Measurements from ENCODE around the gene DSCAML1. TPM values are rescaled to one million over a fixed set of nuclear protein-coding genes. Genes with fewer than 3 reads are reported as not detected.

The DSCAML1 gene
- total and polyA plus RNA-seq, 3 donors from 2014 or later = 1.6 to 6.1 (median 3.0) TPM

DNA sequence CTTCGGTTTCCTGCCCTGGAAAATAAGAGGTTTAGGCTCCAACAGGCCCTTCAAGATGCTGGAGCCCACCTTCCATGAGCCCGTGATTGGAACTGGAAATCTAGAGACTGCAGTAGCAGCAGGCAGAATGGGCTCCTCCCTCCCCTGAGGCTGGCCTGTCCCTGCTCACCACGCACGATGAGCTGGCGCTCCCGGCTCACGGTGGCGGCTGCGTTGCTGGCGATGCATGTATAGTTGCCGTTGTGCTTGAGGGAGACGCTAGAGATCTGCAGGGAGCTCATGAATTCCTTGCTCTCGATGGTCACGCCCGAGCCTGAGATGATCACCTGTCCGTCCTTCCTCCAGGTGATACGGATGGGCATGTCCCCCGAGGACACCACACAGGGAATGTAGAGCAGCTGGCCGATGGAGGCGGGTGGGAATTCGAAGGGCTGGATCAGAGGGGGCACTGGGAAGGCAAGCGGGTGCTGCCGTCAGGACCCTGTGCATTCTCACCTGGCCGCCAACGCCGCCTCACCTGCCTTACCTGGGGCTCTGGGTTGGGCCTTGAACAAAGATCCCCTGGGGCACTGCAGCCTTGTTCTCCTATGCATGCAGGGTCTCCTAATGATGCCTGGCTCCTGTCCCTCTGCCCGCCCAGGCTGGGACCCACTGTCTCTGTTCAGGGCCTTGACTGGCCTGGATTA lies 291.6 kb downstream of the DSCAML1 start:
- intact Hi-C loops (cut with DNase I; ENCODE audit: low total_unique reads) = no loop called here
- H3K36me3 ChIP-seq (ENCODE audit: low read depth, missing control alignments) = no peaks in the 10 kb centered on the region
- no peaks in the 10 kb centered on the region for H3K9me3 ChIP-seq
- TF ChIP-seq POLR2A (IDR thresholded peaks at IDR 0.05) = no peak
- TF ChIP-seq, protein P1, sequence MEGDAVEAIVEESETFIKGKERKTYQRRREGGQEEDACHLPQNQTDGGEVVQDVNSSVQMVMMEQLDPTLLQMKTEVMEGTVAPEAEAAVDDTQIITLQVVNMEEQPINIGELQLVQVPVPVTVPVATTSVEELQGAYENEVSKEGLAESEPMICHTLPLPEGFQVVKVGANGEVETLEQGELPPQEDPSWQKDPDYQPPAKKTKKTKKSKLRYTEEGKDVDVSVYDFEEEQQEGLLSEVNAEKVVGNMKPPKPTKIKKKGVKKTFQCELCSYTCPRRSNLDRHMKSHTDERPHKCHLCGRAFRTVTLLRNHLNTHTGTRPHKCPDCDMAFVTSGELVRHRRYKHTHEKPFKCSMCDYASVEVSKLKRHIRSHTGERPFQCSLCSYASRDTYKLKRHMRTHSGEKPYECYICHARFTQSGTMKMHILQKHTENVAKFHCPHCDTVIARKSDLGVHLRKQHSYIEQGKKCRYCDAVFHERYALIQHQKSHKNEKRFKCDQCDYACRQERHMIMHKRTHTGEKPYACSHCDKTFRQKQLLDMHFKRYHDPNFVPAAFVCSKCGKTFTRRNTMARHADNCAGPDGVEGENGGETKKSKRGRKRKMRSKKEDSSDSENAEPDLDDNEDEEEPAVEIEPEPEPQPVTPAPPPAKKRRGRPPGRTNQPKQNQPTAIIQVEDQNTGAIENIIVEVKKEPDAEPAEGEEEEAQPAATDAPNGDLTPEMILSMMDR (IDR thresholded peaks at IDR 0.05) = no peak
- H3K4me1 ChIP-seq = no peaks in the 10 kb centered on the region
- whole genome bisulfite sequencing, 2 donors = 94 to 100% methylated on average over 12 to 27 of the region's 27 CpGs
- H3K27ac ChIP-seq = no peak overlapping the region
- no peaks in the 10 kb centered on the region for H3K27me3 ChIP-seq
- no peak overlapping the region for H3K4me3 ChIP-seq
- DNase-seq = no peak

DNA sequence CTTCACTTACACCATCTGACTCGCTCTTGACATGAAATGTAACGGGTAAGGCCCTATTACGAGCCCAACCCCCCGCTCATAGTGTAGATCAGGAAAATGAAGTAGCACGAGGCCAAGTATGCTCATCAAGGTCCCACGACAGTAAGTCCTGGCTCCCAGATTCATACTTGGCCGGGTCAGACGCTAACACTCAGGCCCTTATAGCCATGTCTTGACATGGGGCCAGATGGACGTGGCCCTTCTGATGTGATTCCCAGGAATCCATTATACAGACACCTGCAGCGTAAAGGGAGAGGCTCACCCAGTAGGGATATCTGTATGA lies 294.3 kb downstream of the DSCAML1 start:
- Histone ChIP-seq H3K4me1 (no peaks in the 10 kb centered on the region), H3K27me3 (no peaks in the 10 kb centered on the region), H3K27ac (no peak overlapping the region), H3K4me3 (no peak overlapping the region), H3K36me3 (ENCODE audit: low read depth, missing control alignments) (no peaks in the 10 kb centered on the region), H3K9me3 (no peaks in the 10 kb centered on the region)
- no peak for TF ChIP-seq POLR2A (IDR thresholded peaks at IDR 0.05)
- TF ChIP-seq, protein P1 (IDR thresholded peaks at IDR 0.05) = no peak
- no peak for DNase-seq
- intact Hi-C loops (cut with DNase I; ENCODE audit: low total_unique reads) = no loop called here
- WGBS, 2 donors = 90 to 95% methylated on average over 10 of the region's 10 CpGs

DNA sequence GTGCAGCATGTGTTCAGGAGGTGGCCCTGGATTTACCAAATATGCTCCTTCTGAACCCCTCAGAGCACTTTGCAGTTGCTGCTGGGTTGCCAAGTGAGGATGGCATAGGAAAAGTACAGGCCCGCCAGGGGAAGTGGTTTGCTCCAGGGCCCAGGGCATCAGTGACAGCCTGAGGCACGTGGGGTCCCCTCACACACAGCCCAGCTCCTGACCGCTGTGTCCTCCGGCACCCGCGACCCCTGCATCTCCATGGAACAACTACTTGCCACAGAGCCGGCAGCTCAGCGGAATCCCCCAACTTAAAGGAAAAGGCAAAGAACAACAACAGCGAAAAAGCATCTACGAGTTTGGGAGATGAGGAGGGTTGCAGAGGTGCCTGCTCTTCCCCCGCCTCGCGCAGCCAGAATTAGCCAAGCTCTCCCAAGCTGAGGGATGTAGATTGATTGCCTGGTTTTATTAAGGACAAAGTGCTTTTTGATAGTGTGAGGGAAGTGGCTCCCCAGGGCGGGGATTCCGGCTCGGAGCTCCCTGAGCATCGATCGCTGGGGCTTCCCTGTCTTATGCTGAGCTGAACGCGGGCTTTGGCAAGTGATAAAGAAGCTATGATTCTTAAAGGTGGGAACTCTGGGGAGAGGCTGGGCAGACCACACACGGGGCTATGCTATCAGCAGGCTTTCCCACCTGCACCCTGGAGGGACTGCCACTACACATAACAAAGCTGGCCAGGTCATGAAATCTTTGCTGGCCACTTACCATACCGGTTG lies 294.8 kb downstream of the DSCAML1 start:
- TF ChIP-seq, protein P1 (IDR thresholded peaks at IDR 0.05) = no peak
- TF ChIP-seq POLR2A (IDR thresholded peaks at IDR 0.05) = no peak
- no peaks in the 10 kb centered on the region for H3K27me3 ChIP-seq
- H3K27ac ChIP-seq = no peak overlapping the region
- H3K9me3 ChIP-seq = no peaks in the 10 kb centered on the region
- no peaks in the 10 kb centered on the region for H3K36me3 ChIP-seq (ENCODE audit: low read depth, missing control alignments)
- H3K4me1 ChIP-seq = no peaks in the 10 kb centered on the region
- H3K4me3 ChIP-seq = no peak overlapping the region
- intact Hi-C loops (cut with DNase I; ENCODE audit: low total_unique reads) = no loop called here
- no peak for DNase-seq
- whole genome bisulfite sequencing, 2 donors = 86 to 91% methylated on average over 20 to 22 of the region's 22 CpGs

DNA sequence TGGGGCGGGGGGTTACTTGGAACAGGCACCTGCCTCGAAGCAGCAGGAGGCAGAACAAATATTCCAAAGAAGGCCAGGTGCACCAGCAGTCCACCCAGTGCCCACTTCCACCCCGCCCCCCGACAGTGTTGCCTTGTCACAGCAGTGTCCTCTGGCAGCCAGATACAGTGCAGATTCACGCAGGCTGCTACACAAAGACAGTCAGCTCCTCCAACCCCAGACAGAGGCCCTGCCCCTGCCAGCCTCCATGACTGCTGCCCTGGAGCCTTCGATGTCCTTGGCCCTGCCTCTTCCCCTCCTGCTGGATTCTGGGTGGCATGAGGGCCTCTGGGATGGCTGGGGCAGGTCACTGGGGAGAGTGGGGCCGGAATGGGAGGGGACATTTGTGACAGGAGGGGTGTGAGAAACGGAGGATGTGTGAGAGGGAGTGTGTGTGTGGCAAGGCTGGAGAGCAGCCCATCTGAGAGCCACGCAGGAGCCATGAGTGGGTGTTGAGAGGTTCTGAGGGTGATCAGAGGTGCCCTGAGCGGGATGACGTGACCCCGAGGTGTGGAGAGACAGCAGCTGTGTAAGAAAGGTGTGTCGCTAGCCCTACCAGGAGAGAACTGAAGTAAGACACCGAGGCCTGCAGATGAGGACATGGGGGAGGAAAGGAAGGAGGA lies 295.6 kb downstream of the DSCAML1 start:
- Histone ChIP-seq H3K4me1 (no peaks in the 10 kb centered on the region), H3K36me3 (ENCODE audit: low read depth, missing control alignments) (no peaks in the 10 kb centered on the region), H3K27me3 (no peaks in the 10 kb centered on the region), H3K27ac (no peak overlapping the region), H3K4me3 (no peak overlapping the region), H3K9me3 (no peaks in the 10 kb centered on the region)
- WGBS, 2 donors = 90 to 91% methylated on average over 13 to 14 of the region's 14 CpGs
- intact Hi-C loops (cut with DNase I; ENCODE audit: low total_unique reads) = no loop called here
- DNase-seq = no peak
- TF ChIP-seq, protein P1 (IDR thresholded peaks at IDR 0.05) = no peak
- no peak for TF ChIP-seq POLR2A (IDR thresholded peaks at IDR 0.05)

Data from testis (tissue), 3 donors.